Measurements from ENCODE around the gene AKAP8.
"Not testable (repeated sequence)": the region's sequence is repeated elsewhere in the genome, so short reads cannot be mapped to it uniquely, and the experiment has no call there.

The AKAP8 gene

GRCh38 chr19:15374105-15374651 lies 5.4 kb downstream of the AKAP8 start:
- DNase-seq (ENCODE audit: insufficient read length, low spot score) (no peak), FAIRE-seq (no peak)

- FAIRE-seq (no peak), DNase-seq (ENCODE audit: insufficient read length, low spot score) (no peak)
Observed at GRCh38 chr19:15373644-15374043, 5.9 kb downstream of the AKAP8 start.

DNA sequence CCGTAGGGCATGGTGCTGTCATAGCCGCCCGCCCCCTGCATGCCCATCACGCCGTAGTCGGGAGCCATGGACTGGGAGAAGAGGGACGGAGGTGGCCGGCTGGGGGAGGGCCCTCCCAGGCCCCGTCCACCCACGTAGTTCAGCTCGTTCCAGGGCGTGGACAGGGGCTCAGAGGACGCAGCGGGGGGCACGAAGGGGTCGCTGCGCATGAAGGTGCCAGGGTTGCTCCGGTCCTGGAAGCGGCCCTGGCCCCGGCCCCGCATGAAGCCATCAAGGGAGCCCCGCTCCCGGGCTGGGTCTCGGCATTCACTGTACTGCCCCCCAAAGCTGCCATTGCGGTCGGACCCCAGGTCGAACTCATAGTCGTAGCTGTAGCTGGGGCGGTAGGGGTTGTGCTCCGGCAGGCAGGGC lies 6.7 kb downstream of the AKAP8 start:
- FAIRE-seq (no peak), DNase-seq (ENCODE audit: insufficient read length, low spot score) (no peak)

- FAIRE-seq, result no peak
Observed at GRCh38 chr19:15372470-15372869, 7.1 kb downstream of the AKAP8 start.

DNA sequence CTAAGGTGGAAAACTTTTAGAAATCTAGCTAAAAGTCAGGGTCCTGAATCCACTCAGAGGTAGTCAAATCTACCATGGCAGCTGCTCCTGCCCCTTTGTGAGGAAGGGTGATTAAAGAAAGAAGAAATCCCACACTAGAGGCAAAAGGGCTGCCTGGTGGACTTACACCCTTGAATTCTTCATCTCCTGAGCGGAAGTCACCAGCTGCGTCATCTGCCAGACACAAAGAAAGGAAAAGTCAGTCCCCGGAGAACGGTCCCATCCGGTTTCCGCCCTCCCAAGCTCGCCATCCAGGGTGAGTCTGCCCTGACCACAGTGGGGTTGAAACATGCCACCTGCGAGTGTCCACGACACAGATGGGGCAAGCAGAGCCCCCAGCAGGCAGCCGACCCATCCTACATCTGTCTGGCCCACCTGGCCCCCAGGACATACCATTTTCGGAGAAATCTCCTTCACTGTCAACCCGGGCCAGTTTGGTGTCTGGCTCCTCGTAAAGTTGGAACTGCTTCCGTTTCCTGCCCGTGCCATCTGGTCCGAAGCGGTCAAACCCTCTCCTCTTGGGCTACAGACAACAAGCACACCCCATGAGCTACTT lies 7.7 kb downstream of the AKAP8 start:
- FAIRE-seq (no peak), DNase-seq (ENCODE audit: insufficient read length, low spot score) (no peak)

More at GRCh38 chr19:15372470-15372869, 7.1 kb downstream of the AKAP8 start:
- DNase-seq (ENCODE audit: insufficient read length, low spot score), result no peak

DNA sequence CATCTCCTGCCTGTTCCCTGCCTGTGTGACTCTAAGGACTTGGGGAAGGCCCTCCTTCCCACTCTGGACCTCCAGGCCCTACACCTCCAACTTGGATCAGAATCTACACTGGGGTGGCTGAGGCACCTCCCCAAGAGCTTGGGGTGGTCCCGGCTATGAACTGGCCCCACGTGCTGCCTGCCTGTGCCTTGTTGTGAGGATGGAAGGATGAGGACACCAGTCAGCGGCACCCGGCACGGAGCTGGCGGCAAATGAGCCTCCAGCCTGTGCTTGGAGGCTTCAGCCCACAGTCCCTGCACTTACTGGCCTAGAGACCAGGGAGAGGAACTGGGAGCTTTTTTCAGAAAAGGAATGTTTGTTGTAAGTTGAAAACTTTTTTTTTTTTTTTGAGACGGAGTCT lies 8.5 kb downstream of the AKAP8 start:
- DNase-seq (ENCODE audit: insufficient read length, low spot score) (no peak), FAIRE-seq (no peak)

GRCh38 chr19:15369594-15369891 lies 10.0 kb downstream of the AKAP8 start:
- DNase-seq (ENCODE audit: insufficient read length, low spot score) (no peak), FAIRE-seq (no peak)

- no peak for FAIRE-seq
- DNase-seq (ENCODE audit: insufficient read length, low spot score), result no peak
Observed at GRCh38 chr19:15368798-15369593, 10.6 kb downstream of the AKAP8 start.

GRCh38 chr19:15368051-15368632 lies 11.4 kb downstream of the AKAP8 start:
- FAIRE-seq (no peak), DNase-seq (ENCODE audit: insufficient read length, low spot score) (no peak)

GRCh38 chr19:15367439-15367838 lies 12.1 kb downstream of the AKAP8 start:
- FAIRE-seq (peak; percentile 13), DNase-seq (ENCODE audit: insufficient read length, low spot score) (no peak)

DNA sequence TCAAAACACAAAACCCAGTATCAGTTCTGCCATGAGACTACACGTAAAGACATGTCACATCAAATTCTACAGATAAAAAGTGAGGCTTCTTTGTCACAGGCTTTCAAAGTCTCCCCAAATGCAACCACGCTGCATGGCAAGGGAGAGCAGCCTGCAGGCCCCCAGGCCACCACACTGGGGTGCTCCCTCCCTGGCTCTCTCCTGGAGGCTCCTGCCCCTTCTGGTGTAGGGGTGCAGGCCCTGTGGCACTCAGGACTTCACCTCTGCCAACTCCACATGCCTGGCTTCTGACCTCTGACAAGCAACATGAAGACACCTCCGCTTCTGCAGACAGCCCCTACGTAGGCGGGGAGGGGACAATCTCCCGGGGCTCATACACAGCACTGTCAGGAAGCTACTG lies 14.3 kb downstream of the AKAP8 start:
- DNase-seq (ENCODE audit: insufficient read length, low spot score) (no peak), FAIRE-seq (no peak)

DNA sequence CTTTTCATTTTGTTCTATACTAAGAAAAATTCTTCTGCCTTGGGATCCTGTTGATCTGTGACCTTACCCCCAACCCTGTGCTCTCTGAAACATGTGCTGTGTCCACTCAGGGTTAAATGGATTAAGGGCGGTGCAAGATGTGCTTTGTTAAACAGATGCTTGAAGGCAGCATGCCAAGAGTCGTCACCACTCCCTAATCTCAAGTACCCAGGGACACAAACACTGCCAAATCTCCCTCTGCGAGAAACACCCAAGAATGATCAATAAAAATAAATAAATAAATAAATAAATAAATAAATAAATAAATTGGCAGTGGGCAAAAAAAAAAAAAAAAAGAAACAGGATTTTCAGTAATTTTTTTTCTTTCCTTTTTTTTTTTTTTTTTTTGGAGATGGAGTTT lies 15.8 kb downstream of the AKAP8 start:
- not testable (repeated sequence) for DNase-seq (ENCODE audit: insufficient read length, low spot score); FAIRE-seq

DNA sequence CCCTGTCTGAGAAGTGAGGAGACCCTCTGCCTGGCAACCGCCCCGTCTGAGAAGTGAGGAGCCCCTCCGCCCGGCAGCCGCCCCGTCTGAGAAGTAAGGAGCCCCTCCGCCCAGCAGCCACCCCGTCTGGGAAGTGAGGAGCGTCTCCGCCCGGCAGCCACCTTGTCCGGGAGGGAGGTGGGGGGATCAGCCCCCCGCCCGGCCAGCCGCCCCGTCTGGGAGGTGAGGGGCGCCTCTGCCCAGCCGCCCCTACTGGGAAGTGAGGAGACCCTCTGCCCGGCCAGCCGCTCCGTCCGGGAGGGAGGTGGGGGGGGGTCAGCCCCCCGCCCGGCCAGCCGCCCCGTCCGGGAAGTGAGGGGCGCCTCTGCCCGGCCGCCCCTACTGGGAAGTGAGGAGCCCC lies 16.5 kb downstream of the AKAP8 start:
- not testable (repeated sequence) for FAIRE-seq

DNA sequence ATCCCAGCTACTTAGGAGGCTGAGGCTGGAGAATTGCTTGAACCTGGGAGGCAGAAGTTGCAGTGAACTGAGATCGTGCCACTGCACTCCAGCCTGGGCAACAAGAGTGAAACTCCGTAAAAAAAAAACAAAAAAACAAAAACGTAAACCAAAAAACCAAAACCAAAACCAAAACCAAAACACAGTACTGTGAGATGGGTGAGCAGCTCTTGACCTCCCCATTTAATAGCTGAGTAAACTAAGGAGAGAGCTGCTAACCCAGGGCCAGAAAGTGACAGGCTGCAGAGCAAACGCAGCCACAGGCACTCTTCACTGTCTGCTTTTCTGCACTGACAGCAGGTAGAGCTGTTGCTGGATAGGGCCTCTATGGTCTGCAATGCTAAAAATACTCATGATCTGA lies 19.6 kb downstream of the AKAP8 start:
- not testable (repeated sequence) for FAIRE-seq; DNase-seq (ENCODE audit: insufficient read length, low spot score)

More for the DNA sequence above, 16.5 kb downstream of the AKAP8 start:
- not testable (repeated sequence) for DNase-seq (ENCODE audit: insufficient read length, low spot score)

DNA sequence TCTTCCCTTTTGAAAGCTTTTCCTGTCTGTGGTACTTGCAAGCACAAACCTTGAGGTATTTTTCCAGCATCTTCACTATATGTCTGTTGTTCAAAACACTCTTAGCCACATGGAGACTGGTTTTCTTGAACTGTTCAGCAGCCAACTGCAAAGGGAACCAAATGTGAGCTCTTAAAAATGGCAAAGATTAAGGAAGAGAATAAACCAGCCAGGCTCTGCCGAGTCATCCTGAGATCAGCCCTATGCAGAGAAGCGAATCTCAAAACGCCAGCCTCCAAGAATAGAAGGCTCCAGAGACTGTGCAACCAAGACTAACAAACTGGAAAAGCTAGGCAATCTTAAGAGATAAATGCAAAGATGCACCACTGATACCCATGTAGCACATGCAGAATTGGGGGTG lies 20.7 kb downstream of the AKAP8 start:
- no peak for FAIRE-seq
- no peak for DNase-seq (ENCODE audit: insufficient read length, low spot score)

DNA sequence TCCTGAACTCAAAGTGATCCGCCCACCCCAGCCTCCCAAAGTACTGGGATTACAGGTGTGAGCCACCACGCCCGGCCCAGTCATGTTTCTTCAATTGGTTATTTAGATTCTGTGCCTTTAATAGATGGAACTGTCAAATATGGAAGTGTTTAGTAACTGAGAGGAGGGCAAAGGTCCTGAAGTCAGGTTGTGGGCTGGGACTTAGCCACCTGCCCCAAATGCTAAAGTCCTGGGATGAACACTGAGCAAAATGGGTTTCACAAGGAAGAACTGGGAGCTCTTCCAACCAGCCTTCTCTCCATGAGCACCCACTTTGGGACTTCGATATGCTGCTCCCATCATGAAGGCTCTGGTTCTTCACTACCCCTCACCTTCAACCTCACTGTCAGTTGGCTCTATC lies 21.7 kb downstream of the AKAP8 start:
- FAIRE-seq (no peak), DNase-seq (ENCODE audit: insufficient read length, low spot score) (no peak)

GRCh38 chr19:15354566-15355296 lies 24.9 kb downstream of the AKAP8 start:
- DNase-seq (ENCODE audit: insufficient read length, low spot score) (no peak), FAIRE-seq (no peak)

DNA sequence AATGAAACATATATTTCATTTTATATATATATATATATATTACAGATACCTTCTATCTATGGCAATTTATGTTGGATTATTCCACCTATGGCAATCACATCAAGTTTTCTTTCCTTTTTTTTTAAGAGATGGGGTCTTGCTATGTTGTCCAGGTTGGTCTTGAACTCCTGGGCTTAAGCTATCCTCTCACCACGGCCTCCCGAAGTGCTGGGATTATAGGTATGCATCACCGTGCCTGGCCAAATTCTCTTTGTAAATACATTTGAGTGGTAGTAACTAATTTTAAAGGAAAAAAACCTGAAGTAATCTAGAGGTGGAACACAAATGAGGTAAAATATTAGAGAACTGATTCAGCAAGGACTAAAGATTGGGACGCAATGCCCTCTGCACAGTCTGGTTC lies 25.7 kb downstream of the AKAP8 start:
- DNase-seq (ENCODE audit: insufficient read length, low spot score), result no peak
- FAIRE-seq, result no peak

- not testable (repeated sequence) for FAIRE-seq; DNase-seq (ENCODE audit: insufficient read length, low spot score)
Observed at GRCh38 chr19:15352535-15352934, 27.1 kb downstream of the AKAP8 start.

GRCh38 chr19:15341328-15341727 lies 38.3 kb downstream of the AKAP8 start:
- not testable (repeated sequence) for FAIRE-seq; DNase-seq (ENCODE audit: insufficient read length, low spot score)

DNA sequence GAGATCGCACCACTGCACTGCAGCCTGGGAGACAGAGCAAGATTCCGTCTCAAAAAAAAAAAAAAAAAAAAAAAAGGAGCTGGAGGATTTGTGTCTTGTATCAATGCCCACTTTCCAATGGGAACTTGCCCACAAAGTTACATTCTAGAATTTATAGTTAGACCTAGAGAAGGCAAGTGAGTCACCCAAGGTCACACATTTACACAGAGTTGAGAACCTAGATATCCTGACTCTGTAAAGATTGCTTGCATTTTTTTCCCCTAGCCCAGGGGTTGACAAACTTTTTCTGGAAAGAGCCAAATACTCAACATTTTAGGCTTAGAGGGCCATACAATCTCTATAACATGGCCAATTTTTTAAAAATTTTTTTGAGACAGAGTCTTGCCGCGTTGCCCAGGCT lies 39.5 kb downstream of the AKAP8 start:
- no peak for DNase-seq (ENCODE audit: insufficient read length, low spot score)
- FAIRE-seq, result no peak
